Measurements from ENCODE around the gene CEP78. TPM values are rescaled to one million over a fixed set of nuclear protein-coding genes. Genes with fewer than 3 reads are reported as not detected.
"Not testable (repeated sequence)": the region's sequence is repeated elsewhere in the genome, so short reads cannot be mapped to it uniquely, and the experiment has no call there.

CEP78 gene
- total RNA-seq, 1 donor from 2014 or later = 66.4 TPM

GRCh38 chr9:78273761-78274160 lies 37.9 kb downstream of the CEP78 start:
- no peaks in the 10 kb centered on the region for H3K4me1 Mint-ChIP-seq
- DNase-seq (ENCODE audit: low read depth, low spot score) = no peak
- TF ChIP-seq CTCF (conservative IDR thresholded peaks at IDR 0.05) = no peak
- H3K36me3 Mint-ChIP-seq (ENCODE audit: low read depth) = peaks cover 29% of the 10 kb centered on the region
- H3K27ac Mint-ChIP-seq (ENCODE audit: unreplicated experiment) = no peak overlapping the region
- no peaks in the 10 kb centered on the region for H3K9me3 Mint-ChIP-seq
- no peaks in the 10 kb centered on the region for H3K27me3 Mint-ChIP-seq (ENCODE audit: low read depth)
- no peak overlapping the region for H3K4me3 Mint-ChIP-seq

DNA sequence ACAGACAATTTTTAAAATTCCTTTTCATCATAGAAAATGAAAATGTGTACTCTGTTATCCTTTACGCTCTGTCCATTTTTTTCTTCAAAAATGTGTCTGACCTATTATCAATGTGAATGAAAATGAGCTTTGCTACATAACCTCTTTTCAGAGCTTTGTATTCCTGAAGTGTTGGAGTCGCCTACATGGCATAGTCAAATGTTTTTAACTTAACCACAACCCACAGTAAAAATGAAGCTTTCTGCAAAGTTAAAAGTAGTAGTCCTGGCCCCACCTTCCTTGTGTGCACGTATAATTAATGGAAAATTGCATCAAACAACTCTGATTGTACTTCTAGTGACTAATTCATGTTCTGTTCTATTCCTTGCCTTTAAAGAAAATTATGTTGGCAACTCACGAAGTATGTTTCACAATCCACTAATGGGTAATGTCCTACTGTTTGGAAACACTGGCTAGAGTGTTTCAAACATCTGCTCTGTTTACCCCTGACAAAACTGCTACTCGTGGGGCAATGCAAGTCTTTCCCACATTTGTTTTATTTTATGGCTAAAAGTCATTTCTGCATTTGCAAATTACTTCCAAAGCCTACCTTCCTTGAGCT lies 42.4 kb downstream of the CEP78 start:
- TF ChIP-seq CTCF (conservative IDR thresholded peaks at IDR 0.05) = no peak
- no peak overlapping the region for H3K27ac Mint-ChIP-seq (ENCODE audit: unreplicated experiment)
- H3K4me1 Mint-ChIP-seq = no peaks in the 10 kb centered on the region
- H3K4me3 Mint-ChIP-seq = no peak overlapping the region
- peaks cover 14% of the 10 kb centered on the region for H3K36me3 Mint-ChIP-seq (ENCODE audit: low read depth)
- no peaks in the 10 kb centered on the region for H3K27me3 Mint-ChIP-seq (ENCODE audit: low read depth)
- no peaks in the 10 kb centered on the region for H3K9me3 Mint-ChIP-seq
- no peak for DNase-seq (ENCODE audit: low read depth, low spot score)

DNA sequence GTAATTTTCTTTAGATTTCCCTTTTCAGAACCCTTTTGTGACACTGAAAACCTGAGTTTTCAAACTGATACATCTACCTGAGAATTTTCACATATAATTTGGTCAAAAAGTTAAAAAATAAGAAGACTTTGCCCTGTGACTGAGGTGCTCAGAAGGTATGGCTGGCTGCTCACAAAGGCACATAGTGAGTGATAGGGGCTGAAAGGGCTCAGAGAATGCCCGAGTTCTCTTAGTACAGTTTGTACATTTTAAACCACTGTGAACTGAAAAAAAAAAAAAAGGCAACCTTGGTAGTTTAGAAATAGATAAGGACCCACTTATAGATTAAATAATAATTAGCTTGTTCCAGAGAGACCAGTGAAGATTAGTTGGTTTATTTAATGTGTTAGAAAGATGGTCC lies 42.9 kb downstream of the CEP78 start:
- DNase-seq (ENCODE audit: low read depth, low spot score) = no peak
- Mint-ChIP-seq H3K36me3 (ENCODE audit: low read depth) (peaks cover 18% of the 10 kb centered on the region), H3K27me3 (ENCODE audit: low read depth) (no peaks in the 10 kb centered on the region), H3K9me3 (peaks cover under 1% of the 10 kb centered on the region), H3K27ac (ENCODE audit: unreplicated experiment) (no peak overlapping the region), H3K4me1 (no peaks in the 10 kb centered on the region), H3K4me3 (no peak overlapping the region)
- no peak for TF ChIP-seq CTCF (conservative IDR thresholded peaks at IDR 0.05)

DNA sequence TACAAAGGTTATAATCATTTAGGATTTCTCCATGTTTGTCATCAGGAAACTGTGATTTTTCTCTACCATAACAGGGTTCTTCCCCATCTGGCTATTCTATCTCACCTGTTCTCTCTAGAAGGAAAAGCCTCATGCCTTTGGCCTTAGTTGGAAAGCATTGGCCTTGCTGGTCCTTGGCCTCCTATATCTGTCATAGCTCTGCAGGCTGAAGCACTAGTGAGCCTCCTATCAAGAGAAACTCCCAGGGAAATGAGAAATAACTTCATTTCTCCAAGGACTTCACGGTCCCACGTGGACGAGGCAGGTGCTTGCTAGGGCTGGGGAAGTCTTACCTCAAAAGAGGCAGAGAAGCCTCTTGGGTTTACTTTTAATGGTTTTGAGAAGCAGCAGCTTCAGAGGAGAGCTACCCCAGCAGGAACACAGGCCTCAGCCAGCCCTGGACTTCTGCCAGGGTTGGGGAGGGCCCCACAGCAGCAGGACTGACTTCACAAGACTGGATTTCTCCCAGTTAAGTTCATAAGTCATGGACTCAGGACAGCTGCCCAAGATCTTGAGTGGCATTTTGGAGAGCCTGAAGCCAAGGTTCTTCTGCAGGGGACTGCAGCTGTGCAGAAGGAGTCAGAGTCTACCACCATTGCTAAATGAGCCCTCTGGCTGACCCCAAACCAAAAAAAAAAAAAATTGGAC lies 45.2 kb downstream of the CEP78 start:
- H3K36me3 Mint-ChIP-seq (ENCODE audit: low read depth) = peaks cover 12% of the 10 kb centered on the region
- H3K9me3 Mint-ChIP-seq = peaks cover 2% of the 10 kb centered on the region
- TF ChIP-seq CTCF (conservative IDR thresholded peaks at IDR 0.05) = no peak
- H3K27ac Mint-ChIP-seq (ENCODE audit: unreplicated experiment) = no peak overlapping the region
- no peaks in the 10 kb centered on the region for H3K27me3 Mint-ChIP-seq (ENCODE audit: low read depth)
- no peak for DNase-seq (ENCODE audit: low read depth, low spot score)
- no peak overlapping the region for H3K4me3 Mint-ChIP-seq
- no peaks in the 10 kb centered on the region for H3K4me1 Mint-ChIP-seq

DNA sequence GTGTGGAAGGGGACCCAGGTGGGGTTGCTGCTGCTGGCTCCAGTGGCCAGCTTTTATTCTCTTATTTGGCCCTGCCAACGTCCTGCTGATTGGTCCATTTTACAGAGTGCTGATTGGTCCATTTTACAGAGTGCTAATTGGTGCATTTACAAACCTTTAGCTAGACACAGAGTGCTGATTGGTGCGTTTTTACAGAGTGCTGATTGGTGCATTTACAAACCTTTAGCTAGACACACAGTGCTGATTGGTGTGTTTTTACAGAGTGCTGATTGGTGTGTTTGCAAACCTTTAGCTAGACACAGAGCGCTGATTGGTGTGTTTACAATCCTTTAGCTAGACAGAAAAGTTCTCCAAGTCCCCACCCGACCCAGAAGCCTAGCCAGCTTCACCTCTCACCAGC lies 48.3 kb downstream of the CEP78 start:
- DNase-seq (ENCODE audit: low read depth, low spot score); H3K4me1 Mint-ChIP-seq; H3K27me3 Mint-ChIP-seq (ENCODE audit: low read depth); H3K4me3 Mint-ChIP-seq; H3K27ac Mint-ChIP-seq (ENCODE audit: unreplicated experiment); H3K9me3 Mint-ChIP-seq: not testable (repeated sequence)
- peaks cover 12% of the 10 kb centered on the region for H3K36me3 Mint-ChIP-seq (ENCODE audit: low read depth)

GRCh38 chr9:78286125-78286524 lies 50.2 kb downstream of the CEP78 start:
- Mint-ChIP-seq H3K27ac (ENCODE audit: unreplicated experiment) (no peak overlapping the region), H3K27me3 (ENCODE audit: low read depth) (no peaks in the 10 kb centered on the region), H3K4me1 (peaks cover 3% of the 10 kb centered on the region), H3K4me3 (no peak overlapping the region), H3K36me3 (ENCODE audit: low read depth) (peaks cover 12% of the 10 kb centered on the region), H3K9me3 (peaks cover 2% of the 10 kb centered on the region)
- TF ChIP-seq CTCF (conservative IDR thresholded peaks at IDR 0.05) = no peak
- DNase-seq (ENCODE audit: low read depth, low spot score) = no peak
